Spleen (tissue), 11 donors: ENCODE results near the gene CDC42EP1. TPM values are rescaled to one million over a fixed set of nuclear protein-coding genes. Genes with fewer than 3 reads are reported as not detected.

Experiments used
- DNase-seq: peaks from one replicate; pipeline ENCODE4 v3.0.0-alpha.2; 2020
- H3K27ac ChIP-seq, 8 donors: fragments of 200-600 bp; sonication (generic) in 7 of 8; 1 replicate in 4 of 8; 2 replicates in 4 of 8; pipeline versions ENCODE4 v1.5.0 to v1.8.0; 2016 to 2021; ENCODE audit warnings: inconsistent platforms in 4 of 8, mild to moderate bottlenecking in 4 of 8, moderate library complexity in 1 of 8
- H3K27me3 ChIP-seq, 7 donors: fragments of 200-600 bp; sonication (generic) in 6 of 7; replicated peaks in 1 of 7; 1 replicate in 4 of 7; 2 replicates in 3 of 7; pipeline versions ENCODE4 v1.5.0 to v1.8.0; 2016 to 2021; ENCODE audit warnings: inconsistent platforms in 3 of 7, mild to moderate bottlenecking in 1 of 7
- H3K36me3 ChIP-seq, 6 donors: fragments of 200-600 bp; sonication (generic) in 5 of 6; 1 replicate in 4 of 6; 2 replicates in 2 of 6; pipeline versions ENCODE4 v1.5.0 to v1.8.0; 2016 to 2021; ENCODE audit warnings: inconsistent platforms in 2 of 6
- H3K4me1 ChIP-seq, 6 donors: fragments of 200-600 bp; sonication (generic) in 5 of 6; 1 replicate in 3 of 6; 2 replicates in 3 of 6; pipeline versions ENCODE4 v1.5.0 to v1.8.0; 2016 to 2021; ENCODE audit warnings: inconsistent platforms in 3 of 6
- H3K4me3 ChIP-seq, 8 donors: fragments of 200-600 bp; sonication (generic) in 7 of 8; 1 replicate in 4 of 8; 2 replicates in 4 of 8; pipeline versions ENCODE4 v1.5.0 to v1.8.0; 2016 to 2021; ENCODE audit warnings: inconsistent platforms in 4 of 8, mild to moderate bottlenecking in 4 of 8, moderate library complexity in 2 of 8
- H3K9me3 ChIP-seq, 8 donors: fragments of 200-600 bp; sonication (generic) in 7 of 8; 1 replicate in 4 of 8; 2 replicates in 4 of 8; pipeline versions ENCODE4 v1.5.0 to v1.8.0; 2016 to 2021; ENCODE audit warnings: inconsistent platforms in 4 of 8
- CTCF ChIP-seq, 11 experiments: fragments of 200-600 bp in 7 of 11; fragments of 450-650 bp in 4 of 11; sonication (generic) in 4 of 11; IDR thresholded peaks in 8 of 11; conservative IDR thresholded peaks in 3 of 11; 1 replicate in 7 of 11; 2 replicates in 4 of 11; pipeline versions ENCODE4 v1.4.0 to v1.8.0; 2016 to 2021; ENCODE audit warnings: antibody characterized with exemption in 11 of 11, inconsistent platforms in 4 of 11, mild to moderate bottlenecking in 1 of 11
- POLR2A ChIP-seq, 3 donors: fragments of 450-650 bp; IDR thresholded peaks; one replicate each; pipeline ENCODE4 v1.5.1; 2017; ENCODE audit warnings: antibody characterized with exemption in 3 of 3, mild to moderate bottlenecking in 1 of 3
- POLR2AphosphoS5 ChIP-seq, 3 donors: sonication (generic); formaldehyde crosslinking; IDR thresholded peaks; one replicate each; pipeline ENCODE4 v1.5.1; 2017; ENCODE audit warnings: antibody characterized with exemption in 3 of 3
- whole genome bisulfite sequencing, 5 donors: extraction: QIAGEN DNeasy Blood & Tissue Kit in 3 of 5; methylation state at CpG; one replicate each; pipeline versions ENCODE4 v1.1.5 to v1.1.7; 2013 to 2018; 5-methylcytosine and 5-hydroxymethylcytosine counted together
- intact Hi-C: fragments of 100-400 bp; cut with DNase I; formaldehyde crosslinking; loops from one replicate; pipeline ENCODE4 v1.15.0; 2023; ENCODE audit warnings: low total_unique reads
- polyA plus RNA-seq, 3 donors: library from polyadenylated mRNA; stranded (reverse); fragments of 200-250 nt; gene quantifications; one replicate each; pipeline ENCODE4 v1.2.1, GENCODE V29; 2013
- total RNA-seq, 7 donors: library from RNA; depleted of rRNA in 3 of 7; stranded (reverse); fragments of >200 nt in 3 of 7; fragmentation: NEBNext Ultra II Directional in 4 of 7; extraction: Animal tissue kit (Norgen Biotek cat#: 25700) in 4 of 7; gene quantifications; one replicate each; pipeline versions ENCODE4 v1.1.0 to v1.2.1, GENCODE V29; 2016 to 2021
- donor health status: healthy with polysubstance abuse.
- donor health status: DM: no; HTN: no; CAD: no; lungs with moderate emphysema.
- donor health status: DM: no; HTN: no; CAD: no.
- donor health status: Bipolar disorder and iron deficiency.
- donor health status: healthy.
- donor health status: DM: no; HTN: no; CAD: no.
- donor health status: DM: yes; HTN: yes; CAD: no.

CDC42EP1 gene
- total and polyA plus RNA-seq, 10 donors: 4.6 to 35.7 (median 20.1) TPM

- Histone ChIP-seq H3K4me1 (peaks cover 19 to 62% (median 34%) of the 10 kb centered on the region in 6 donors), H3K27ac (peak overlapping the region; percentile 42 to 90 (median 80)), H3K36me3 (no peaks in the 10 kb centered on the region), H3K27me3 (peaks cover 0 to 42% (median 0%) of the 10 kb centered on the region in 7 donors), H3K4me3 (peak overlapping the region in 1 of 8 donors; percentile 21), H3K9me3 (no peaks in the 10 kb centered on the region)
- 36 to 48% (median 40%) methylated on average over 10 to 11 of the region's 11 CpGs for WGBS, 5 donors
- intact Hi-C loops: no loop called here
- no peak for DNase-seq
- TF ChIP-seq POLR2A (IDR thresholded peaks at IDR 0.05) (no peak), POLR2AphosphoS5 (IDR thresholded peaks at IDR 0.05) (no peak), CTCF (IDR thresholded peaks at IDR 0.05 in 8 of 11, conservative IDR thresholded peaks at IDR 0.05 in 3 of 11) (peak; percentile 35 to 80 (median 69))
Observed at GRCh38 chr22:37544955-37545702, 15.2 kb upstream of the CDC42EP1 start.

GRCh38 chr22:37545703-37546436 lies 14.4 kb upstream of the CDC42EP1 start:
- Histone ChIP-seq H3K4me1 (peaks cover 19 to 66% (median 38%) of the 10 kb centered on the region in 6 donors), H3K9me3 (no peaks in the 10 kb centered on the region), H3K27me3 (peaks cover 0 to 38% (median 0%) of the 10 kb centered on the region in 7 donors), H3K27ac (peak overlapping the region; percentile 42 to 90 (median 80)), H3K36me3 (no peaks in the 10 kb centered on the region), H3K4me3 (peak overlapping the region in 1 of 8 donors; percentile 21)
- DNase-seq: peak; percentile 84
- WGBS, 5 donors: 11 to 19% (median 16%) methylated on average over 6 to 28 of the region's 28 CpGs
- TF ChIP-seq POLR2A (IDR thresholded peaks at IDR 0.05) (no peak), POLR2AphosphoS5 (IDR thresholded peaks at IDR 0.05) (peak in 2 of 3 donors; percentile 74 to 76), CTCF (IDR thresholded peaks at IDR 0.05 in 8 of 11, conservative IDR thresholded peaks at IDR 0.05 in 3 of 11) (no peak)
- intact Hi-C loops: no loop called here

- intact Hi-C loops: no loop called here
- Histone ChIP-seq H3K9me3 (no peaks in the 10 kb centered on the region), H3K4me3 (peak overlapping the region in 1 of 8 donors; percentile 21), H3K4me1 (peaks cover 19 to 70% (median 41%) of the 10 kb centered on the region in 6 donors), H3K27me3 (peaks cover 0 to 41% (median 0%) of the 10 kb centered on the region in 7 donors), H3K36me3 (no peaks in the 10 kb centered on the region), H3K27ac (peak overlapping the region; percentile 15 to 90 (median 80))
- TF ChIP-seq POLR2AphosphoS5 (IDR thresholded peaks at IDR 0.05): peak in 2 of 3 donors; percentile 56 to 80
- no peak for TF ChIP-seq POLR2A (IDR thresholded peaks at IDR 0.05)
- TF ChIP-seq CTCF (IDR thresholded peaks at IDR 0.05 in 8 of 11, conservative IDR thresholded peaks at IDR 0.05 in 3 of 11): no peak
- no peak for DNase-seq
- 53 to 60% (median 59%) methylated on average over 21 of the region's 21 CpGs for WGBS, 5 donors
Observed at GRCh38 chr22:37546437-37547250, 13.6 kb upstream of the CDC42EP1 start.
